DND-41 (cell line): ENCODE results near the gene WDTC1.
"Not testable (repeated sequence)": the region's sequence is repeated elsewhere in the genome, so short reads cannot be mapped to it uniquely, and the experiment has no call there.

Experiments
- ATAC-seq: fragments of 200-7000 bp; cut with Tn5 transposase; 3 replicates; pipeline ENCODE4 v1.9.1; 2021; ENCODE audit warnings: low read depth; ENCODE audit not compliant: insufficient read depth
- DNase-seq: peaks from one replicate; pipeline ENCODE4 v3.0.0-alpha.2; 2020
- H2AFZ ChIP-seq: 2 replicates; pipeline ENCODE4 v1.6.0; 2012; ENCODE audit warnings: low read depth, low read length
- H3K27ac ChIP-seq: 2 replicates; pipeline ENCODE4 v1.5.1; 2012; ENCODE audit warnings: low read length, inconsistent platforms
- H3K27me3 ChIP-seq: fragments of 200-600 bp; sonication (generic); 2 replicates; pipeline ENCODE4 v1.6.0; 2012; ENCODE audit warnings: low read length, mild to moderate bottlenecking, inconsistent platforms; ENCODE audit not compliant: insufficient read depth, poor library complexity
- H3K36me3 ChIP-seq: 2 replicates; pipeline ENCODE4 v1.5.1; 2012; ENCODE audit warnings: low read length, inconsistent platforms; ENCODE audit not compliant: insufficient read depth
- H3K4me1 ChIP-seq: 2 replicates; pipeline ENCODE4 v1.5.1; 2012; ENCODE audit warnings: mild to moderate bottlenecking, low read length; ENCODE audit not compliant: insufficient read depth
- H3K4me2 ChIP-seq: 2 replicates; pipeline ENCODE4 v1.6.0; 2012; ENCODE audit warnings: mild to moderate bottlenecking, moderate library complexity, low read length, inconsistent platforms; ENCODE audit not compliant: insufficient read depth
- H3K4me3 ChIP-seq, 2 experiments: fragments of 200-600 bp in 1 of 2; shearing (Covaris generic) in 1 of 2; 2 replicates each; pipeline ENCODE4 v1.5.1; 2012 to 2016; ENCODE audit warnings: inconsistent platforms in 2 of 2, low read length in 2 of 2, mild to moderate bottlenecking in 2 of 2, low read depth in 1 of 2, moderate library complexity in 1 of 2
- H3K79me2 ChIP-seq: 2 replicates; pipeline ENCODE4 v1.6.0; 2012; ENCODE audit warnings: low read length, inconsistent platforms; ENCODE audit not compliant: insufficient read depth
- H3K9ac ChIP-seq: 2 replicates; pipeline ENCODE4 v1.6.0; 2012; ENCODE audit warnings: low read depth, mild to moderate bottlenecking, inconsistent platforms, low read length, moderate library complexity
- H3K9me3 ChIP-seq: 2 replicates; pipeline ENCODE4 v1.5.1; 2012; ENCODE audit warnings: low read length, moderate library complexity, mild to moderate bottlenecking, inconsistent platforms; ENCODE audit not compliant: insufficient read depth, severe bottlenecking
- H4K20me1 ChIP-seq: 2 replicates; pipeline ENCODE4 v1.6.0; 2012; ENCODE audit warnings: low read length; ENCODE audit not compliant: insufficient read depth
- EZH2 ChIP-seq: IDR thresholded peaks from 3 replicates; pipeline ENCODE4 v1.6.1; 2012; ENCODE audit warnings: borderline replicate concordance, low read depth, mild to moderate bottlenecking, moderate library complexity, low read length, inconsistent platforms; ENCODE audit not compliant: severe bottlenecking
- TF ChIP-seq, protein P1 (sequence below): IDR thresholded peaks from 2 replicates; pipeline ENCODE4 v1.5.1; 2012; ENCODE audit warnings: borderline replicate concordance, low read length, moderate library complexity, mild to moderate bottlenecking; ENCODE audit not compliant: poor library complexity, severe bottlenecking; ENCODE audit errors: extremely low read depth

The WDTC1 gene

DNA sequence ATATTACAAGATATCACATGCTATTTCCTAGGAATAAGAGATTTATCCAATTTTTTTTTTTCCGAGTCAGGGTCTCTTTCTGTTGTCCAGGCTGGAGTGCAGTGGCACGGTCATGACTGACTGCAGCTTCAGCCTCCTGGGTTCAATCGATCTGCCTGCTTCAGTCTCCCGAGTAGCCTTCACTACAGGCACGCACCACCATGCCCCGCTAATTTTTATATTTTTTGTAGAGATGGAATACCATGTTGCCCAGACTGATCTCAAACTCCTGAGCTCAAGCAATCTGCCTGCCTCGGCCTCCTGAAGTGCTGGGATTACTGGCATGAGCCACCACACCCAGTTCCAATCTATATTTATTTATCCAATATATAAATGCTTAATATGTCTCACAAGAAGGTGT is 18.0 kb upstream of the WDTC1 start:
- Histone ChIP-seq H2AFZ (no peak overlapping the region), H3K4me1 (no peaks in the 10 kb centered on the region), H3K27me3 (no peaks in the 10 kb centered on the region), H3K4me3 (no peak overlapping the region), H3K9ac (no peak overlapping the region), H3K9me3 (no peaks in the 10 kb centered on the region), H3K36me3 (no peaks in the 10 kb centered on the region), H4K20me1 (no peaks in the 10 kb centered on the region), H3K27ac (no peak overlapping the region), H3K79me2 (no peaks in the 10 kb centered on the region), H3K4me2 (no peak overlapping the region)
- DNase-seq (no peak), ATAC-seq (no peak)
- no peak for TF ChIP-seq EZH2
- TF ChIP-seq, protein P1, sequence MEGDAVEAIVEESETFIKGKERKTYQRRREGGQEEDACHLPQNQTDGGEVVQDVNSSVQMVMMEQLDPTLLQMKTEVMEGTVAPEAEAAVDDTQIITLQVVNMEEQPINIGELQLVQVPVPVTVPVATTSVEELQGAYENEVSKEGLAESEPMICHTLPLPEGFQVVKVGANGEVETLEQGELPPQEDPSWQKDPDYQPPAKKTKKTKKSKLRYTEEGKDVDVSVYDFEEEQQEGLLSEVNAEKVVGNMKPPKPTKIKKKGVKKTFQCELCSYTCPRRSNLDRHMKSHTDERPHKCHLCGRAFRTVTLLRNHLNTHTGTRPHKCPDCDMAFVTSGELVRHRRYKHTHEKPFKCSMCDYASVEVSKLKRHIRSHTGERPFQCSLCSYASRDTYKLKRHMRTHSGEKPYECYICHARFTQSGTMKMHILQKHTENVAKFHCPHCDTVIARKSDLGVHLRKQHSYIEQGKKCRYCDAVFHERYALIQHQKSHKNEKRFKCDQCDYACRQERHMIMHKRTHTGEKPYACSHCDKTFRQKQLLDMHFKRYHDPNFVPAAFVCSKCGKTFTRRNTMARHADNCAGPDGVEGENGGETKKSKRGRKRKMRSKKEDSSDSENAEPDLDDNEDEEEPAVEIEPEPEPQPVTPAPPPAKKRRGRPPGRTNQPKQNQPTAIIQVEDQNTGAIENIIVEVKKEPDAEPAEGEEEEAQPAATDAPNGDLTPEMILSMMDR: no peak

DNA sequence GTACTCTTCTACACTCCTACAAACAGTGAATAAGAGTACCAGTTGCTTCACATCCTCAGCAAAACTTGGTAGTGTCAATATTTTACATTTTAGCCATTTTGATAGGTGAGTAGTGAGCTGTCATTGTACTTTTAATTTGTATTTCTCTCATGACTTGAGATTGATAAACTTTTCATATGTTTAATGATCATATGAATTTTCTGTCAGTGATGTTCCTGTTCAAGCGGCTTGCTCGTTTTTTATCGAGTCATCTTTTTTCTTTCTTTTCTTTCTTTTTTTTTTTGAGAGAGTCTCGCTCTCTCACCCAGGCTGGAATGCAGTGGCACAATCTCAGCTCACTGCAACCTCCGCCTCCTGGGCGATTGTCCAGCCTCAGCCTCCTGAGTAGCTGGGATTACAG is 17.0 kb upstream of the WDTC1 start:
- H3K27ac ChIP-seq: no peak overlapping the region
- H3K4me1 ChIP-seq: no peaks in the 10 kb centered on the region
- no peak overlapping the region for H3K9ac ChIP-seq
- H3K4me3 ChIP-seq: no peak overlapping the region
- no peaks in the 10 kb centered on the region for H3K9me3 ChIP-seq
- H3K79me2 ChIP-seq: no peaks in the 10 kb centered on the region
- H3K36me3 ChIP-seq: no peaks in the 10 kb centered on the region
- no peak overlapping the region for H3K4me2 ChIP-seq
- no peaks in the 10 kb centered on the region for H4K20me1 ChIP-seq
- no peak overlapping the region for H2AFZ ChIP-seq
- no peak for DNase-seq
- H3K27me3 ChIP-seq: no peaks in the 10 kb centered on the region
- no peak for TF ChIP-seq EZH2
- TF ChIP-seq, protein P1: no peak
- no peak for ATAC-seq

DNA sequence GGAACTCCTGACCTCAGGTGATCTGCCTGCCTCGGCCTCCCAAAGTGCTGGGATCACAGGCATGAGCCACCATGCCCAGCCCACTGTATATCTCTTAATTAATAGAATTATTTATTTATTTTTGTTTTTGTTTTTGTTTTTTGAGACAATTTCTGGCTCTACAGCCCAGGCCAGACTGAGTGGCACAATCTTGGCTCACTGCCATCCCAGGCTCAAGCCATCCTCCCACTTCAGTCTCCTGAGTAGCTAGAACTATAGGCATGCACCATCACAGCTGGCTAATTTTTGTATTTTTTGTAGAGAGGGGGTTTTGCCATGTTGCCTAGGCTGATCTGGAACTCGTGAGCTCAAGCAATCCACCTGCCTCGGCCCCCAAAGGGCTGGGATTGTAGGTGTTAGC is 15.7 kb upstream of the WDTC1 start:
- H3K27me3 ChIP-seq: no peaks in the 10 kb centered on the region
- ATAC-seq: no peak

GRCh38 chr1:27220096-27220495 is 14.3 kb upstream of the WDTC1 start:
- Histone ChIP-seq H3K27ac (no peak overlapping the region), H3K9me3 (no peaks in the 10 kb centered on the region), H3K79me2 (no peaks in the 10 kb centered on the region), H3K9ac (no peak overlapping the region), H3K27me3 (no peaks in the 10 kb centered on the region), H3K36me3 (no peaks in the 10 kb centered on the region), H4K20me1 (no peaks in the 10 kb centered on the region), H3K4me1 (no peaks in the 10 kb centered on the region), H2AFZ (no peak overlapping the region), H3K4me3 (no peak overlapping the region), H3K4me2 (no peak overlapping the region)
- DNase-seq (no peak), ATAC-seq (no peak)
- TF ChIP-seq EZH2: no peak
- TF ChIP-seq, protein P1: no peak

More for the DNA sequence above, 15.7 kb upstream of the WDTC1 start:
- no peak overlapping the region for H3K27ac ChIP-seq
- no peak overlapping the region for H2AFZ ChIP-seq
- no peaks in the 10 kb centered on the region for H3K79me2 ChIP-seq
- H3K4me3 ChIP-seq: no peak overlapping the region
- no peaks in the 10 kb centered on the region for H3K36me3 ChIP-seq
- H3K9me3 ChIP-seq: no peaks in the 10 kb centered on the region
- no peaks in the 10 kb centered on the region for H4K20me1 ChIP-seq
- no peak for TF ChIP-seq EZH2
- TF ChIP-seq, protein P1: no peak
- no peak overlapping the region for H3K9ac ChIP-seq
- H3K4me1 ChIP-seq: no peaks in the 10 kb centered on the region
- no peak overlapping the region for H3K4me2 ChIP-seq
- no peak for DNase-seq

GRCh38 chr1:27220702-27221497 is 13.5 kb upstream of the WDTC1 start:
- H3K27ac ChIP-seq, H3K36me3 ChIP-seq, DNase-seq, H3K9ac ChIP-seq, H3K79me2 ChIP-seq, H4K20me1 ChIP-seq, H3K4me3 ChIP-seq, H3K4me2 ChIP-seq, H2AFZ ChIP-seq, H3K9me3 ChIP-seq, H3K4me1 ChIP-seq, ATAC-seq, H3K27me3 ChIP-seq: not testable (repeated sequence)
